Left kidney (tissue), 8 donors: ENCODE results near the gene PFAS. TPM values are rescaled to one million over a fixed set of nuclear protein-coding genes. Genes with fewer than 3 reads are reported as not detected.
"Not testable (repeated sequence)": the region's sequence is repeated elsewhere in the genome, so short reads cannot be mapped to it uniquely, and the experiment has no call there.

Experiments
- DNase-seq: peaks from one replicate; pipeline ENCODE4 v3.0.0-alpha.2; 2013
- long read RNA-seq, 8 donors: transcript quantifications; one replicate each; lab custom pipeline, GENCODE V29; 2026
- polyA plus RNA-seq: library from polyadenylated mRNA; unstranded; fragments of 120-200 nt; gene quantifications from one replicate; pipeline ENCODE4 v1.2.1, GENCODE V29; 2013; ENCODE audit not compliant: insufficient read length

PFAS gene, protein sequence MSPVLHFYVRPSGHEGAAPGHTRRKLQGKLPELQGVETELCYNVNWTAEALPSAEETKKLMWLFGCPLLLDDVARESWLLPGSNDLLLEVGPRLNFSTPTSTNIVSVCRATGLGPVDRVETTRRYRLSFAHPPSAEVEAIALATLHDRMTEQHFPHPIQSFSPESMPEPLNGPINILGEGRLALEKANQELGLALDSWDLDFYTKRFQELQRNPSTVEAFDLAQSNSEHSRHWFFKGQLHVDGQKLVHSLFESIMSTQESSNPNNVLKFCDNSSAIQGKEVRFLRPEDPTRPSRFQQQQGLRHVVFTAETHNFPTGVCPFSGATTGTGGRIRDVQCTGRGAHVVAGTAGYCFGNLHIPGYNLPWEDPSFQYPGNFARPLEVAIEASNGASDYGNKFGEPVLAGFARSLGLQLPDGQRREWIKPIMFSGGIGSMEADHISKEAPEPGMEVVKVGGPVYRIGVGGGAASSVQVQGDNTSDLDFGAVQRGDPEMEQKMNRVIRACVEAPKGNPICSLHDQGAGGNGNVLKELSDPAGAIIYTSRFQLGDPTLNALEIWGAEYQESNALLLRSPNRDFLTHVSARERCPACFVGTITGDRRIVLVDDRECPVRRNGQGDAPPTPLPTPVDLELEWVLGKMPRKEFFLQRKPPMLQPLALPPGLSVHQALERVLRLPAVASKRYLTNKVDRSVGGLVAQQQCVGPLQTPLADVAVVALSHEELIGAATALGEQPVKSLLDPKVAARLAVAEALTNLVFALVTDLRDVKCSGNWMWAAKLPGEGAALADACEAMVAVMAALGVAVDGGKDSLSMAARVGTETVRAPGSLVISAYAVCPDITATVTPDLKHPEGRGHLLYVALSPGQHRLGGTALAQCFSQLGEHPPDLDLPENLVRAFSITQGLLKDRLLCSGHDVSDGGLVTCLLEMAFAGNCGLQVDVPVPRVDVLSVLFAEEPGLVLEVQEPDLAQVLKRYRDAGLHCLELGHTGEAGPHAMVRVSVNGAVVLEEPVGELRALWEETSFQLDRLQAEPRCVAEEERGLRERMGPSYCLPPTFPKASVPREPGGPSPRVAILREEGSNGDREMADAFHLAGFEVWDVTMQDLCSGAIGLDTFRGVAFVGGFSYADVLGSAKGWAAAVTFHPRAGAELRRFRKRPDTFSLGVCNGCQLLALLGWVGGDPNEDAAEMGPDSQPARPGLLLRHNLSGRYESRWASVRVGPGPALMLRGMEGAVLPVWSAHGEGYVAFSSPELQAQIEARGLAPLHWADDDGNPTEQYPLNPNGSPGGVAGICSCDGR (N-terminal part only)
- polyA plus RNA-seq: 53.8 TPM
- long read RNA-seq, donor 1, partial matches to known transcripts: 13 of 13 reads
- long read RNA-seq, donor 1, other reads (novel, unspliced or antisense): 0 of 13 reads
- long read RNA-seq, donor 2: 0 reads
- long read RNA-seq, donor 3, partial matches to known transcripts: 0 of 1 reads
- long read RNA-seq, donor 3, other reads (novel, unspliced or antisense): 0 of 1 reads
- long read RNA-seq, donor 4: 0 reads
- long read RNA-seq, donor 5: 0 reads
- long read RNA-seq, donor 6, full-length matches to known transcripts: 1 of 6 reads
- long read RNA-seq, donor 6, partial matches to known transcripts: 5 of 6 reads
- long read RNA-seq, donor 6, other reads (novel, unspliced or antisense): 0 of 6 reads
- long read RNA-seq, donor 7, full-length matches to known transcripts: 2 of 2 reads
- long read RNA-seq, donor 7, partial matches to known transcripts: 0 of 2 reads
- long read RNA-seq, donor 7, other reads (novel, unspliced or antisense): 0 of 2 reads
- long read RNA-seq, donor 8, full-length matches to known transcripts: 1 of 1 reads
- long read RNA-seq, donor 8, partial matches to known transcripts: 0 of 1 reads
- long read RNA-seq, donor 8, other reads (novel, unspliced or antisense): 0 of 1 reads

DNA sequence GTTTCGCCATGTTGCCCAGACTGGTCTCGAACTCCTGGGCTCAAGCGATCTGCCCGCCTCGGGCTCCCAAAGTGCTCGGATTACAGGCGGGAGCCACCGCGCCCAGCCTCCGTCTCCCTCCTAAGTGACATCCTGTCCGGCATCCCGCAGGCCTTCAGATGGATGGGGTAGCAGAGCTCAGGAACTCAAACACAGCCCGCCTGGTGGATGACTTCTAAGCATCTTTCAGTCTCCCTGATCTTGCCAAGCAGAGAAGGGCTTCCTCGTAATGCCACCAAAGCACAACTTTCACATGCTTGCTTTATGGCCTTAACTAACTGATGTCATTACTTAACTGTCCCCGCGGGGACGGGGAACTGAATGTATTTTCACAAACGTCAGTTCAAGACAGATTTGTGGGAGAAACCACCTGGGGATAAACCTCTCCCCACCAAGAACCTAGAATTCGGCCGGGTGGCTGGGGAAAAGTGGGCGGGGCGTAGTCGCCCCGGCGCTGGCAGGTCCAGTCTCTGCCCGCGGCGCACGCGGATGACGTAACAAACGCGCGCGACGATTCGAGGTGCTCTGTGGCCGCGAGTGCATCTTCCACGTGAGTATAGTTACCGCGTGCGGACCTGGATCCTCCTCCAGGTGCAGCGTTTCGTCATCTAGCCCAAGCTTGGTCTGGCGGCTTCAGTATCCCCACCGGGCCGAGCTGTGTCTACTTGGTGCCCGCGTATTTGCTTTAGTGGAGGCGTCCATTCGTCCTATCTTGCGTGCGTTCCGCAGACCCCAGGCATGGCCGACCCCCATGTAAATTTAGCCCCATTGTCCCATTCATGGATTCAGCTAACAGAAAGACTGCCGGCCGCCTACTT lies at the start of gene PFAS:
PFAS (plus strand) TSS at position 539 of the 857 bp plus-strand sequence. CDS start 4,649 bp downstream, outside the sequence.
- DNase-seq: peak; percentile 95

DNA sequence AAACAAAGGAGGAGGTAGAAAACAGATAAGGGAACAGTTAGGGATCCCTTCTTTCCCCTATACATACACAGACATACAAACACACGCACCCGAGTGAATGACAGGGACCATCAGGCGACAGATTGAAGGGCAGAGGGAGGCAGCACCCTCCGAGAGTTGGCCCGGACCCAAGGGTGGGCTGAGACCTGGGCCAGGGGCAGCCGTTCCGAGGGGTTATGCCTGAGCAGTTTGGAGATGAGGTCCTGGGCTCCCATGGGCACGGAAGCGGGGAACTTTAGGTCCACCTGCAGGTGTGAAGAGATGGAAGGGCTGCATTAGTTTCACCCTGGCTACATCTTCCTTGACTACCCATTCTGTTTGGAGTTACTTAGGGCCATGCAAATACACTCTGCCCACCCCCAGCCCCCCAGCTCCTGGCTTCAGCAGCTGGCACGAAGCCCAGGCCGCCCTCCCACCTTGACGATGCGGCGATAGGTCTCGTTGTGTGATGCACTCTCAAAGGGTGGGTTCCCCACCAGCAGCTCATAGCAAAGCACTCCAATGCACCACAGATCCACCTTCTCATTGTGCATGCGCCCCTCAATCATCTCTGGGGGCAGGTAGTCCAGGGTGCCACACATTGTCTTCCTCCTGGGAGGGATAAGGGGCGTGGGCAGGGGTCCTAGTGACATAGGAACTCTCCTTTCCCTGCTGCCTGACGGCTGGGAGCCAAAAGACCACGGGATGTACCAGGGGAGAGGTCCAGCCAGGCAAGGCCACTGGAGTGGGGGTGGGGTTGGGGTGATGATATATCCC lies 44.1 kb upstream of the PFAS start:
- DNase-seq: no peak

GRCh38 chr17:8206536-8206935 lies 42.6 kb upstream of the PFAS start:
- DNase-seq: no peak

GRCh38 chr17:8209907-8210760 lies 39.0 kb upstream of the PFAS start, which contains the start of gene AURKB:
AURKB (minus strand) TSS chr17:8210575; CDS start chr17:8210224, 351 bp downstream.
- peak; percentile 98 for DNase-seq

- no peak for DNase-seq
Measured at GRCh38 chr17:8210761-8211458, 38.2 kb upstream of the PFAS start.

DNA sequence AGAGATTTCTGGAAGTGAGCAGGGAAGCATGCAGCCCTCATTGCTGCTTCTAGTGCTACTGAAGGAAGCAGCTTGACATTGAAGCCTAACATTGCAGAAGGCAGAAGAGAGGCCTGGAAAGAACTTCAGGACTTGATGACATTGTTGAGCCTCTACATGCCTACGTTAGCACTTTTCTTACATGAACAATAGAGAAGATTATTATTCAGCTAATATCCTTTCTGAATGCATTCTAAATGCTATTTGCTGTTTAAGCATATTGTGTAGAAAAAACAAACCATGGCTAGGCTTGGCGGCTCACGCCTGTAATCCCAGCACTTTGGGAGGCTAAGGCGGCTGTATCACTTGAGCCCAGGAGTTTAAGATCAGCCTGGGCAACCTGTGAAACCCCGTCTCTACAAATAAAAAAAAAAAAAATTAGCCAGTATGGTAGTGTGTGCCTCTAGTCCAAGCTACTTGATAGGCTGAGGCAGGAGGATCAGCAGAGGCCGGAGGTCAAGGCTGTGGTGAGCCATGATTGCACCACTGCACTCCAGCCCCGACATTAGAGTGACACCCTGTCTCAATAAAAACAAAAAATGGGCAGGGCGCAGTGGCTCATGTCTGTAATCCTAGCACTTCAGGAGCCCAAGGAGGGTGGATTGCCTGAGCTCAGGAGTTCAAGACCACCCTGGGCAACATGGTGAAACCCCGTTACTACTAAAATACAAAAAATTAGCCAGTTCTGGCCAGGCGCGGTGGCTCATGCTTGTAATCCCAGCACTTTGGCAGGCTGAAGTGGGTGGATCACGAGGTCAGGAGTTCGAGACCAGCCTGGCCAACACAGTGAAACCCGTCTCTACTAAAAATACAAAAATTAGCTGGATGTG lies 36.5 kb upstream of the PFAS start:
- no peak for DNase-seq

- DNase-seq: not testable (repeated sequence)
Measured at GRCh38 chr17:8214000-8214399, 35.1 kb upstream of the PFAS start.

- peak; percentile 97 for DNase-seq
Measured at GRCh38 chr17:8220783-8221662, 28.1 kb upstream of the PFAS start.

- DNase-seq: peak; percentile 95
Measured at GRCh38 chr17:8221663-8222379, 27.3 kb upstream of the PFAS start.

DNA sequence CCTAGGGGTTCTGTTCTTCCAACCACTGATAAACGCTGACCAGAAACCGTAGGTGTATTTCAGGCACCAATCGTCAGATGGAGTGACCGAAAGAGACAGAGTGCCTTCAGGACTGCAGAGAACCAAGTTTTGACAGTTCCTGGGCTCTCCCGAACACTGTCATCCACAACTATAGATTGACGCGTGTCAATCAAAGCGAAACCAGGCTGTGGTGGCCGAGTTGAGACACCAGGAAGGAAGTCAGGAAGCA lies 26.8 kb upstream of the PFAS start:
- no peak for DNase-seq

- DNase-seq: peak; percentile 89
Measured at GRCh38 chr17:8222630-8223355, 26.3 kb upstream of the PFAS start.

DNA sequence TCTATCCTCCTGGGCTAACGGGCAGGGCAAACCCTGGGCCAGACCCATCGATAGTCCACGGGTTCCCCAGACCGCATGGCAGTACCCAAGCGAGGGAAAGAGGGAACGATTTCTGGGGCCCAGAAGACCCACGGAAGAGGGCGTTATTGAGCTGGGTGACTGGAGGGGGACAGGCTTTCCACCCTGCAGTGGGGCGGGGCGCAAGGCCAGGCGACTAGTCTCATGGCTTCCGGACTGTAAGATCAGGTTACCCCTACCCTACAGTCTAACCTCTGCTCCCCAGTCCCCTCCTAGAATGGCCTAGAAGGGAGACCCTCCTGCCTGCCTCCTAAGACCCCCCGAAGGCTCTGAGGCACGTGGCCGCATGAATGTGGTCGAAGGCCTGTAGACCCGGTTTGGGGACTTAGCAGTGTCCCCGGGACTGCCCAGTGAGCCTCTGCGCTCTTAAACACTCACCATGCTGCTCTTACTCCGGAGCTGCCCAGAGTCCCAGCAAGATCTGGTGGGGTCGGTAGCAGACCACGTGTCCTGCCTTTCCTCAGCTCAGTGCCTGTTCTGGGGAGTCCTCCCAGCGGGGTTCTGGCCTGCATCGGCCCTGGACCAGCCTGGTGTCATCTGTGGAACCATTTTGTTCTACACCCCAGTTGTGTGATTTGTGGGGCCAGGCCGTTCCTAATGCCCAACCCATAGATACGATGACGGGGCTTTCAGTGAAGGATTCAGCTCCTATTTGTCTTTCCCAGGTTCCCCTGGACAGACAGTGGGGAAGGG lies 25.5 kb upstream of the PFAS start:
- no peak for DNase-seq
